A375 (cell line): ENCODE measurements around the gene A2M. TPM values are rescaled to one million over a fixed set of nuclear protein-coding genes. Genes with fewer than 3 reads are reported as not detected.

Experiments
- total RNA-seq: library from RNA; depleted of rRNA; stranded (reverse); fragments of >200 nt; shearing (Covaris generic); gene quantifications from 2 replicates; pipeline ENCODE4 v1.2.3, GENCODE V29; 2014; rRNA removed

A2M gene
- 0.85 and 1.2 TPM in 2 replicates for total RNA-seq

DNA sequence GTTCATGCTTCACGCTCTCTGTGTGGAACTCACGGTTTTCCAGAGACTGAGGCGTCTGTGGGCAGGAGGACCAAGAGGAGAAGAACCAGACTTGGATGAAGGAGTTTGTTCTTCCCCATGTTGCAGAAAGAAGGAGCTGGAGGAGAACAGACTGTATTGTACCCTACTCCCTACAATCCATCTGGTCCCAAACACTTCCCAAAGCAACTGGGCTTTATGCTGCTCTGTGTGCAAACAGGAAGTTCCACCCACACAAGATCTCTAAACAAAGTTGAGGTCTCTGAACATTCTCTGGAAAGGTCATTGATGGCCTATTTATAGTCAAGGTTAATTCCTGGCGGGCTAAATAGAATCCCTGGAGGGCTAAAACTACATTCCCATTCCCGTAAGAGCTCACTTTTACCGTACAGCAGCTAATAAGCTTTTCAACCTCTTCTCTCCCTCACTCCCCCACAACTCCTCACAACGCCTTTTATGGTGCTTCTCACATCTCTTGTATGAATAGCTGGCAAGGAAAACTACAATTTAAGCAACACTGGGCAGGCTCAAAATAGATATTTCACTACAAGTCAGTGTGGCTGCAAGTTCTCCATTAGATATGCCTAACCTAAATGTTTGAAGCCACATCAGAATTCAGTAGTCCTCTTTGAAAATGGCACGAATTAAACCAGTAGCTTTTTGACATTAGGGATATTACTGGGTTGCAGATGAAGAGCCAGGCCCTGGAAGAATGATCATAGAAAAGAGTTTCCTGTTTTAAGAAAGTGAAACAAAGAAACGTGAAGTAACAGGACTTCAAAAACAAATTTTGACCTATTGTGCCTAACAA, at the start of gene A2M:
A2M (minus strand) TSS at position 189 of the 829 bp plus-strand sequence; CDS start at position 119, 70 bp downstream.

Other genes with a start within 250 kb of the A2M start
- gene PHC1, start 201.4 kb downstream of the A2M start, total RNA-seq, result 30.2 and 33.0 TPM in 2 replicates
- gene M6PR, start 166.3 kb downstream of the A2M start, total RNA-seq, result 277 and 290 TPM in 2 replicates
- gene KLRG1, start 126.4 kb downstream of the A2M start, total RNA-seq, result 1.1 and 2.8 TPM in 2 replicates
- not detected in 2 replicates for gene PZP, start 92.5 kb upstream of the A2M start, total RNA-seq